Stimulated activated CD4-positive, alpha-beta T cell treated with anti-CD3 and anti-CD28 coated beads, TNF-alpha, amount 100 ng/mL, for 24 hours (primary cell): ENCODE results near the gene OR2S2.
"Not testable (repeated sequence)": the region's sequence is repeated elsewhere in the genome, so short reads cannot be mapped to it uniquely, and the experiment has no call there.

Source experiments
- DNase-seq, 3 experiments: peaks; one replicate each; pipeline ENCODE4 v3.0.0-alpha.2; 2020; ENCODE audit warnings: low read depth in 3 of 3

OR2S2 gene, protein sequence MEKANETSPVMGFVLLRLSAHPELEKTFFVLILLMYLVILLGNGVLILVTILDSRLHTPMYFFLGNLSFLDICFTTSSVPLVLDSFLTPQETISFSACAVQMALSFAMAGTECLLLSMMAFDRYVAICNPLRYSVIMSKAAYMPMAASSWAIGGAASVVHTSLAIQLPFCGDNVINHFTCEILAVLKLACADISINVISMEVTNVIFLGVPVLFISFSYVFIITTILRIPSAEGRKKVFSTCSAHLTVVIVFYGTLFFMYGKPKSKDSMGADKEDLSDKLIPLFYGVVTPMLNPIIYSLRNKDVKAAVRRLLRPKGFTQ

DNA sequence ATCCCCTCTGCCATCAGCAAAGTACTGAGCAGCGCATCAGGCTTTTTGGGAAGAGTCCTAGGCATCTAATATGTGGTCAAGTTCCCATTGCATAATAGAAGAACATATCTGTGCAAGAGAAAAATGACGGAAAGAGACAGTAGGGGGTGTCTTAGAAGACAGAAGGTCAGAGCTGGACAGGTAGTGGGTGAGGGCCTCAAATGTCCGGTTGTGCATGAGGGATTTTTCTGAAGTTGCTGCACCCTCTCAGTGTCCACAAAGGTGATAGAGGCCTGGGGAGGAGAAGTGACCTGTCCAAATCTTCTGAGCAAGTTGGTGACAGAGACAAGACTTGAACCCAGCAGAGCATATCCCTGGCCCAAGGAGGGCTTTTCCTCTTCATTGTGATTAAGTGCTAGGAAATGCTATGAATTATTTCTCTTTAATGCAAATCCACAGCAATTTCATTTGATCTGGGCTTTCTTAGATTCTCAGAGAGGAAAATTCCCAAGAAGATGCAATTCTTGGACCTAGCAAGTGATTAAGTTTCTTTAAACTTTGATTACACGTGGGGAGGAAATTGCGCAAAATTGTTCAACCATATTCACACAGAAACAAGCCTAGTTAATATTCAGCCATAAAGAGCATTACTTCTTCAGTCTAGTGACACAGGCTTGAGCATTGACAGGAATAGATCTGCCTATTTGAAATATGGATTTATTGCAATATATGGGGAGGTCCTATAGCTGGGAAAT, at the start of gene OR2S2:
TSS of gene OR2S2 (minus strand) at position 51 of the 734 bp plus-strand sequence. CDS start 56 bp downstream, outside the sequence.
- DNase-seq = no peak

DNA sequence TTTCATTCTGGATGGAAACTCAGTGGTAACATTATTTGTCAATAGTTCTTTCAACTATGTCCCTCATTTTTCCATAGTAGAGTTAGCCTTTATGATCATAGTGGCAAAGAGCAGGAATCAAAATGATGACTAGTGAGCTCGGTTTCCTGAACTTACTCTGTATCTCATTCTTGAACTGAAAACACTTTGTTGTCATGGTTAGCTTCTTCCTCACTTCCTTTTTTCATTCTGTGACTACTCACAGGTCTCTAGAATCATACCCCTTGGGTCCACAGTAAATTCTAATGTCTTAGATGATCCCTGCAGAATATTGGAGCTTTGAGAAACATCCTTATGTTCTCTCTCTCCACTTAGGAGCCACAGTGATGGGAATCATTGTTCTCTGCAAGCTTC, 49.4 kb upstream of the OR2S2 start:
- no peak for DNase-seq

DNA sequence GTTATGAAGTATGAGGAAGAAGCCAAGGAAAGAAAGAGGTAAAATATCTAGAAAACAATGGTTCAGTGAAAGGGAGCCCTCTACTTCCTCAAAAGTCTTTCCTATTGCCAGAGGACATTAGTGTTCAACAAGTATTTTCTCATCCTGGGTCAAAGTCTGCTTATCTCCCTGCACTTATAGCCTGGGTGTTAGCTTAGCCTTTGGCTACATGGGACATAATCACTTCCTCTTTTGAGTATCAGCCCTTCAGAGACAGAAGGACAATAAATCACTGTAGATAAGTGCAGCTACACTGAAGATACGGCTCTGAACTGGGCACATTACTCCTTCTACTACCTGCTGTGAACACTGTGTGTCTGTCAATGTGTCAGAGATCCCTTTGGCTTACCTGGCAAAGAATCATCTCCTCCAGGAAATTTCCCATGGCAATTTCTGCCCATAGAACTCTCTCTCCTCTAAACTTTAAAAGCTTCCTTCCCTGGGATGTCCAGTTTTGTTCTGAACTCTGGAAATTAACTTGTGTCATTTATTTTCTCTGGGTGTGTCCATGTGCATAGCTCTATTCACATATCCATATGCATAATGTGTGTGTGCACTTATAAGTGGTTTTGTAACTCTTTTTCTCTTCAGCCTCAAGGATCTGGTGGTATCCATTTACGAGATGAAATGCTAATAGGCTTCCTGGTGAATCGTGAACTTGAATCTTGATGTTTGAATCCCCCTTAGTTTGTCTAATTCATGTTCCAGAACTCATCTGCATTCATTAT, 48.8 kb upstream of the OR2S2 start:
- no peak for DNase-seq

DNA sequence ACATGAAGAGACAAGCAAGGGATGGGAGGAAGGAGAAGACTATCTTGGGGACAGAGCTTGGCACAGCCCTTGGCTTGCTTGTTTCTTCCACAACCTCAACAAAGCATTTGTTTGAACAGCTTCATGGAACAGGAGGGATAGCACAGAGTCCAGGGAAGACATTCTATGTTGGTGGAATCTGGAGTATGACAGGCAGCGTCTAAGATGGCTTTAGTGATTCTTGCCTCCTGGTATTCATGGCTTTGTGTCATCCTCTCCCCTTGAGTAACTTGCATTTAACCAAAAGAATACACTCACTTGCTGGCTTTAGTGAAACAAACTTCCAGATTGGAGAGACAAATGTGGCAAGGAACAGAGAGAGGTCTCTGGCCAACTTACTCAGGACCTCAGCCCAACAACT, 47.9 kb upstream of the OR2S2 start:
- DNase-seq = no peak

DNA sequence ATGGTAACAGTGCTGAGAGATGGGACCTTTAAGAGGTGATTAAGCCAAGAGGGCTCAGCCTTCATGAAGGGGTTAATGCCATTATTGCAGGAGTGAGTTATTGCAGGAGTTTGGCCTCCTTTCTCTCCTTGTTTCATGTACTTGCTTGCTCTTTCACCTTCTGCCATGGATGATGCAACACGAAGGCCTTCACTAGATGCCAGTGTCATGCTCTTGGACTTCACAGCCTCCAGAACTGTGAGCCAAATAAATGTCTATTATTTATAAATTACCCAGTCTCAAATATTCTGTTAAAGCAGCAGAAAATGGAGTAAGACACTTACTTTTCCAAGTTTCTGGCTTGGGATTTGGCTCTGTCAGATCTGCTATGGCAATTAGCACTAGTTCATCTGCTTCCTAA, 40.4 kb upstream of the OR2S2 start:
- no peak for DNase-seq

DNA sequence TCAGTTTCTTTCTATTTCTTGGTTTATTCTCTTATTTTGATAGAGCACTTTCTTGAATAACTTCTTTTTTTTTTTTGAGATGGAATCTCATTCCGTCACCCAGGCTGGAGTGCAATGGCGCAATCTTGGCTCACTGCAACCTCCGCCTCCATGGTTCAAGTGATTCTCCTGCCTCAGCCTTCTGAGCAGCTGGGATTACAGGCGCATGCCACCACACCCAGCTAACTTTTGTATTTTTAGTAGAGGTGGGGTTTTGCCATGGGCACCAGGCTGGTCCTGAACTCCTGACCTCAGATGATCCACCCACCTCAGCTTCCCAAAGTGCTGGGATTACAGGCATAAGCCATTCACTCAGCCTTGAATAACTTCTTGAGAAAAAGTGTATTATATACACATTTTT, 39.1 kb upstream of the OR2S2 start:
- not testable (repeated sequence) for DNase-seq

DNA sequence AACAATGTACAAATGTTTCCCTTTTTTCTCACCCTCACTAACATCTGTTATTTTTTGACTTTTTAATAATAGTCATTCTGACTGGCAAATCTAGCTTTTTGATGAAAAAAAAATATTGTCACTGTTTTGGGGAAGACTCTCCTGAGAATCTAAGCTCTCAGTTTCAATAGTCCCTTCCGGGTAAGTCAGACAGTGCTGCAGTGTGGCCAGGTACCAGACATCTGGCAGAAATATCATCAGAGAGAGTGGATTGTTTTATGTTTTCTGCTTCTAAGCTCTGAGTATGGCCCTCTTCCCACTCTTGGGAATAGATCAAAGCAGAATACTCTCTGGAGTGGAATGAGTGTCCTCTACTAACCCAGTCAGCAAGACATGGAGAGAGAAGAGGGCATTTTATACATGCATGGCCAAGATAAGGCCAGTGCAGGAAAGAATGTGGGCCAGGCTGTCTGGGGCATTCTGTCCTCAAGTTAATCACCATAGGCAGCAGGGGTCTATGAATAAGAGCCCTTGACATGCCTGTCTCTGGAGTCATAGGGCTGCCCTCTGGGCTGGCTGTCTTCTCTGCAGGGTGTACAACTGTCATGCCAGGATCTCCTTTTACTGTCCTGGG, 38.5 kb upstream of the OR2S2 start:
- no peak for DNase-seq

DNA sequence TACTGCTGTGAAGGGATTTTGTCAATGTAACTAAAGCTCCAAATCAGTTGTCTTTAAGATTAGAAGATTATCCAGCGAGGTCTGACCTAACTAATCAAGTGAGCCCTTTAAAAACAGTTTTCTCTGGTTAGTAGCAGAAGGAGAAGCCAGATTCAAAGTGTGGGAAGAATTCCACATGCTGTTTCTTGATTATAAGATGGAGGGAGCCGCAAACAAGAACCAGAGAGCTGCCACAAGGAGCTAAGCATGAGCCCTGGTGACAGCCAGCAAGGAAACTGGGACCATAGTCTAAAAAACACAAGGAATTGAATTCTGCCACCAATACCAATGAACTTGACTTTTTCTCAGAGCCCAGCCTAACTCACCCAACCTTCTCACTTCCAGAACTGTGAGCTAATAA, 37.0 kb upstream of the OR2S2 start:
- DNase-seq = no peak

DNA sequence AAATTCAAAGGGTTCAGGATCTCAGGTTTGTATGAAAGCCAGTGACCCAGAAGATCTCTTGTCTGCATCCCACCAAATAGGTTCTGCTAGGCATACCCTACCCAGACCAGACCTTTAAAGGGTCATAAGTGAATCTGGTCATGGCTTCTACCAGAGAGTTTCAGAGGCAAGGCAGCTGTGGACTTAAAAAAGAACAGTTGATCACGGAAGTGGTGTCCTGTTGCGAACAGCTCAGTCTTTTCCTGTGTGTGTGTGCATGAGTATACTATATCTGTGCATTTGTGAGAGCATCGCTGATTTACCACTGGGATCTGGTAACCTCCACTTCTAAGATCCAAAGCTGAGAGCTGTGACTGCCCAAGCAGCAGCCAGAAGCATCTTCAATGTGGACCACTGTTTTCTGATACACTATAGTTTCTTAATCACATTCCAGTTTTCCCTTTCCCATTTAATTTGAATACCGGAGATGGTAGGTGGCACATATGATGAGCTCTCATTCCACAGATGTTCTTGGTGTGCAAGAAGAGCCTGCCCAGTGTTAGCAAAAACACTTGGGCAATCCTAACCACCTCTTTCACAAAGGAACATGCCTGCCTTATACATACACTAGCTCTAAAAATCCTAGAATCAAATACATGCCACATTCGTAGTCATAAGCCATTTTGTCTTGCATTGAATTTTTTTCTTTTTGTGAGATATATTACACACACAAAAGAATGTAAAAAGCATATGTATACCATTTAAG, 36.2 kb upstream of the OR2S2 start:
- DNase-seq = no peak

DNA sequence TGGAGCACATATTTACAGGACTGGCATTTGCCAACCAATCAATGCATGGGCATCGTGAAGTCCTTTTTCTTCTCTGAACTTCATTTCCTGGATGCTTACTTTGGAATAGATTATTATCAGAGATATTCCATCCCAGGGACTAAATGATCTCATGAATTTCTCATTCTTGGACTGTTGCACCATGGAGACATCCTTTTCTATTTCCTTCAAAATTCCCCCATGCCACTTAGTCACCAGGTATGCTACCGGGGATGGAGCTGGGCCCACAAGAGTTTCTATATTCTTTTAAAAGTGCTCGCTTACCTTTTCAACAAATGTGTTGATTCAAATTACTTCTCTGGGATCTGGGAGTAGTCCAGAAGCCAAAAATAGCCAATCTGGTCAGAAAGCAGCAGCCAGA, 35.2 kb upstream of the OR2S2 start:
- DNase-seq = not testable (repeated sequence)

DNA sequence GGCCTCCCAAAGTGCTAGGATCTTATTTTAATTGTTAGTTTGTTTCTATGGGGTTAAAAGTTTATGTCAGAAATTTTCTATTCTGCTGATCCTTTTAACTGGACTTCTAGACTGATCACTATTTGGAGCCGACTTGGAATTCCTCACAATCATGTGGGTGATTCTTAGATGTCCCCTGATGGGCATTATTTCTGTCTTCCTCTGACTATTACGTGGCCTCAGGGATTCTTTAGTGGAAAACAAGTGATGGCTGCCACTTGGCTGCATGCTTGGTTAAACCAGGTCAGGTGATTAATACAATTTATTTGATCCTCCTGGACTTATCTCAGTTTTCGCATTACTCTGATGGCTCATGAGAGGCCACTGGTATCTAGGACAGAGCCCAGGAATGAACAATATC, 32.2 kb upstream of the OR2S2 start:
- no peak for DNase-seq

DNA sequence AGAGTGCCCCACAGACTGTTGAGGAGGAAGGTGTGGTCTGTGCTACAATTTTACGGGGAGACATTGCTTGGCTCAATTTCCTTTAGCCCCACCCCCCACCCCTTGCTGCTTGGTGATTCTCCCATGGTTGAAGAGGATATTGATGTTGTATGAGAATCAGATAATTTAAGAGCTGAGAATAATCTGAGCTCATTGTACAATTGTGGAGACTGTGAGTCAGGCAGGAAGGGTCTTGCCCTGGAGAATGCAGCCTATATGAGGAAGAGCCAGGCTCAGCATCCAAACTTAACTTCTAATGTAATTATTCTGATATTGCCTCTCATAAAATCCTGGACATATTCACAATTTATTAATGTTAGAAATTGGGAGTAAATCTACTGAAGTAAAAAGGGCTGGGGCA, 26.1 kb upstream of the OR2S2 start:
- no peak for DNase-seq

DNA sequence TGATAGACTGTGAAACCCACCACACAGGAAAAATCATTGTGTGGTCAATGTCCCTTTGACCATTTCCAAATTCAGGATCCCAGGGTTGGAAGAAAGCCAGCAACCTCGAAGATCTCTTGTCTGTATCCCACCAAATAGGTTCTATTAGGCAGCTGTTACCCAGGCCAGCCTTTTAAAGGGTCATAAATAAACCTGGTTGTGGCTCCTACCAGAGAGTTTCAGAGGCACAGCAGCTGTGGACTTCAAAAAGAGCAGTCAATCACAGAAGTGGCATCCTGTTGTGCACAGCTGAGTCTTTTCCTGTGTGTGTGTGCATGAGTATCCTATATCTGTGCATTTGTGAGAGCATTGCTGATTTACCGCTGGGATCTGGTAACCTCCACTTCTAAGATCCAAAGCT, 23.7 kb upstream of the OR2S2 start:
- DNase-seq = no peak

DNA sequence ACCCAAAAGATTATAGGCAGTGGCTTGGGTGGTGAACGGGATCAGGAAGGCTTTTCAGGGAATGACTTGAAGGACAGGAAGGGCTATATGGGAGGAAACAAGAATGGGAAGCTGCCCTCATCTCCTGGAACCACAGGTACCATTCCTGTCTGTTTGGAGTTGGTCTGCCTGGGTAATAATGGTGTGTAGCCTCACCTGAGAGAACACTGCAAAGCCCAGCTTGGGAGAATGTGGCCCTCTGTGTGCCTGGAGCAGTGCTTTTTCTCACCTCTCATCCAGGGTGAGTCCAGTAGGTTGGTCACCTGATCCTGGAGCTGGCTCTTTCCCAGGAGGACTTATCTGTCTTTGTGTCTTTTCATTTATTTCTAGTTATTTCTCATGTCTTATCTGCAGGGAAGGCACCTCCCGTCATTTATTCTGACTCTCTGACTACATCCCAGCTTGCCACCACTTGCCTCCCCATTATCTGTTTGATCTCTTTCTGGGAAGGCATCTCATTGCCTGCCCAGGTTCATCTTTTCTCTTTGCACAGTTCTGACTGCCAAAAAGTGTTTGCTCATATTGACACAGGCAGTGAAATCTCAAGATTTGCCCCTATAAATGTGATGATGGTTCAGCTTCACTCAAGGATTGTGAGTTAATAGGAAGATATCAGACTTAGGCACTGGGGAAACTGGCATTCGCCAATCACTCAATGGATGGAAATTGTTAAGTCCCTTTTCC, 22.5 kb upstream of the OR2S2 start:
- DNase-seq = no peak

DNA sequence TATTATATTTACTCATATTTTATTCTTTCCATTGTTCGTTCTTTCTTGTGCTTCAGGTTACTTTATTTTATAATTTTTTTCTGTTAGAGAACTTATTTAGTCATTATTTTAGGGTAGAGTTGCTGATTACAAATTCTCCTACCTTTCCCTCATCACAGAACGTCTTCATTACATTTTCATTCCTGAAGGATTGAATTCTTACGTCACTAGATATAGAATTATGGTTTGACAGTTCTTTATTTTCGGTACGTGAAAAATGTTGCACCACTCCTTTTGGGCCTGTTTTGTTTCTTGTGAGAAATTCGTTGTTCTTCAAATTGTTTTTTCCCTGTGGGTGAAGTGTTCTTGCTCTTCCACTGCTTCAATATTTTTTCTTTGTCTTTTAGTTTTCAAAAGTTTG, 20.8 kb upstream of the OR2S2 start:
- no peak for DNase-seq

DNA sequence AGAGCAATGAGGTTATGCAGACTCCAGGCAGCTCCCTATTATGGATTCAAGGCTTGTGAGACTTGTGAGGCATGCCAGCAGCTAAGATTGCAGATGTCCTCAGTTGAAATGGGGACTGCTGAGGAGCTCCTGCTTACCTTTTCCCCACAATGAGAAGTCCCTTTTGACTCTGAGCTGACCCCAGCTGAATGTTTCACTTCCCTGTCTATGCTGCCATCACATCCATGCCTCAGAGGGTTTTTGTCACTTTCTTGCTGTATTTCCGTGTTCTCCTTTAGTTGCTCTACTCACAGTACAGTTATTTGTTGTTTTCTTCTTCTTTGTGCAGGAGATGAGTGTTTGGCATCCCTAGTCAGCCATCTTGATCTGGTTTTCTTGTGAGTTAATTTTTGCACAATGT, 18.8 kb upstream of the OR2S2 start:
- no peak for DNase-seq

DNA sequence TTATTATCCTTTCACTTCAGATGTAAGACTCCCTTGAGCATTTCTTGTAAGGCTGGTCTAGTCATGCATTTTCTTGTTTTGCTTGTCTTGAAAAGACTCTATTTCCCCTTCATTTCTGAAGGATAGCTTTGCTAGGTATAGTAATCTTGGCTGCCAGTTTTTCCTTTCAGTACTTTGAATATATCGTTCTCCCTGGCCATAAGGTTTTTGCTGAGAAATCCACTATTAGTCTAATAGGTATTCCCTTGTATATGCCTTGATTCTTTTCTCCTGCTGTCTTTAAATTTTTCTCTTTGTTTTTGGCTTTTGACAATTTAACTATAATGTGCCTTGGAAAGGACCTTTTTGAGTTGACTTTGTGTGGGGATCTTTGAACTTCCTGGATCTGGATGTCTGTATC, 16.8 kb upstream of the OR2S2 start:
- DNase-seq = no peak

DNA sequence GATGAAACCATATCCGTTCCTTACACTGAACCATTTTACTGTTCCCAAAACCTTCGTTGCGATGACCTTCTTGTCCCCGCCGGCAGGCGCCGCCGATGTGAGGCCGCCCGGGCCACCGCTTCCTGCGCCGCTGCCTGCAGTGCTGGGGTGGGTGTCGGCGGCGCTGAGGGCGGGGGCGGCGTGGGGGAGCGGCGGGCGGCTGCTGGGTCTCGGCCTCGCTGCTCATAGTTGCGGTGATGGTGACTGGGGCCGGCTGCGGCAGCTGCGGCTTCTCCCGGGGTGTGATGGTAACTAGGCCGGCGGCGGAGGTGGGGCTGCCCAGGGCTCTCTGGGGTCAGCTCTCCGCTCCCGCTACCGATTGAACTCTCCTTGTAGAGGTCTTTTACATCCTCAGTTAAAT, 14.1 kb upstream of the OR2S2 start:
- DNase-seq = peak in 1 of 3 experiments; percentile 35

DNA sequence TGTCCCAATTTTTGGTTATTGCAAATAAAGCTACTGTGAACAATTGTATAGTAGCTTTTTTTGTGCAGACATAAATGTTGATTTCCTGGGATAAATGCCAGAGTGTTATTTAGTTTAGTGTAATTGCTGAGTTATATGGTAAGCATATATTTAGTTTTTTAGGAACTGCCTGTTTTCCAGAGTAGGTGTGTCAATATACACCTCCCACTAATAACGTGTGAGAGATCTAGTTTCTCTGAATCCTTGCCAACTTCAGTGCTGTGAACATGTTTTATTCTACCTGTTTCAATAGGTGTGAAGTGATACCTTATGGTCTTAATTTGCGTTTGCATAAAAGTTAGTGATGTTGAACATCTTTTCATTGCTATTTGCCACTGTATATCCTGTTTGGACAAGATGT, 9.1 kb upstream of the OR2S2 start:
- DNase-seq = no peak

DNA sequence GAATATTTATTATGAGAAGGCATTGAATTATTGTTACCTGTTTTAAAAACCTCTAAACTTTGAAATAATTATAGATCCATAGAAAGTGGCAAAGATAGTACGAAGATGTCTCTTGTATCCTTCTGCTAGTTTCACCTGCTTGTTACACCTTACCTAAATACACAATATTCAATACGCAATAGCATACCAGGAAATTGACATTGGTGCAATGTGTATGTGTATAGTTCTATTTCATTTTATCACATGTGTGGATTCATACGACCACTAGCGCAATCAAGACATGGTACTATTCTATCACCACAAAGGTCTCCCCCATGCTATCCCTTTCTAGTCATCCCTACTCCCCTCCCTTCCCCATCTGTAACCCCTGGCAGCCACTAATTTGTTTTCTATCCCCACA, 8.5 kb upstream of the OR2S2 start:
- DNase-seq = no peak

DNA sequence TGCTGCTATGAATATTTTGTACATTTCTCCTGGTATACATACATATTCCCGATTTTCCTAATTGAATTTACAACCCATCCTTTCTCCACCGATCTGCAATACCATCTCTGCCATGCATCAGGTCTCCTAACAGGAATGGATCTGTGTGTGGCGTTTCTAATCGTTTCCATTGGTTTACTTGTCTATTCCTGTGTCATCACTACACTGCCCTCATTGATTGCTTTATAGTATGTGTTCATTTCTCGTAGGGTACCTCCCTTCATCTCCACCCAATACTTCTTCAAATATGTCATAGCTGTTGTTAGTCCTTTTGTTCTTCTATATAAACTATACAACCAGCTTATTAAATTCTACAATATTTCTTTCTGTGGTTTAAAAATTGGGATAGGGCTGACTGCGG, 7.1 kb upstream of the OR2S2 start:
- no peak for DNase-seq
